Caco-2 (cell line): ENCODE measurements around the gene S100A4. TPM values are rescaled to one million over a fixed set of nuclear protein-coding genes. Genes with fewer than 3 reads are reported as not detected.
A peak's percentile ranks its signal among the peaks of the same experiment; 100 is the strongest.

Source experiments
- BruUV-seq: library from RNA; stranded (reverse); fragments of 400-500 nt; replicated peaks from 2 replicates; lab custom pipeline; 2021; lab: Mats Ljungman, UMichigan
- CTCF ChIA-PET: fragments of 300-600 bp; sonication (Branson Sonifier 250); formaldehyde crosslinking; loops from one replicate; lab custom pipeline; 2022; ENCODE audit warnings: antibody characterized with exemption; lab: Charles Lee
- POLR2A ChIA-PET: fragments of 300-600 bp; sonication (Branson Sonifier 250); formaldehyde crosslinking; loops from one replicate; lab custom pipeline; 2022; ENCODE audit warnings: antibody characterized with exemption; lab: Charles Lee
- DNase-seq, 2 experiments: peaks; one replicate each; pipeline versions ENCODE4 v3.0.0 to v3.0.0-alpha.2; 2020 to 2022
- H3K27me3 ChIP-seq: replicated peaks from 2 replicates; pipeline ENCODE4 v1.6.0; 2011; ENCODE audit warnings: low read length; ENCODE audit not compliant: control insufficient read depth, insufficient read depth
- H3K36me3 ChIP-seq: 2 replicates; pipeline ENCODE4 v1.5.1; 2011; ENCODE audit warnings: low read length; ENCODE audit not compliant: control insufficient read depth, insufficient read depth
- H3K4me1 ChIP-seq: fragments of 250-450 bp; sonication (Bioruptor Pico); 2 replicates; pipeline ENCODE4 v1.5.1; 2020; ENCODE audit warnings: mild to moderate bottlenecking
- H3K4me3 ChIP-seq: 2 replicates; pipeline ENCODE4 v1.5.1; 2011; ENCODE audit warnings: low read depth, mild to moderate bottlenecking, control low read depth, low read length
- H3K9me3 ChIP-seq: fragments of 250-450 bp; sonication (Bioruptor Pico); 2 replicates; pipeline ENCODE4 v1.5.1; 2020; ENCODE audit warnings: mild to moderate bottlenecking, moderate library complexity
- H3K27ac Mint-ChIP-seq: one replicate; pipeline ENCODE4 v1.8.0; 2022; ENCODE audit warnings: mixed read lengths; ENCODE audit not compliant: unreplicated experiment
- H3K27me3 Mint-ChIP-seq: one replicate; pipeline ENCODE4 v1.8.0; 2022; ENCODE audit warnings: mixed read lengths; ENCODE audit not compliant: insufficient read depth, unreplicated experiment
- H3K36me3 Mint-ChIP-seq: one replicate; pipeline ENCODE4 v1.8.0; 2022; ENCODE audit warnings: mild to moderate bottlenecking, mixed read lengths; ENCODE audit not compliant: insufficient read depth, unreplicated experiment
- H3K4me1 Mint-ChIP-seq: one replicate; pipeline ENCODE4 v1.8.0; 2022; ENCODE audit warnings: low read depth, mixed read lengths; ENCODE audit not compliant: unreplicated experiment
- H3K4me3 Mint-ChIP-seq: one replicate; pipeline ENCODE4 v1.8.0; 2022; ENCODE audit warnings: mild to moderate bottlenecking, moderate library complexity, mixed read lengths; ENCODE audit not compliant: unreplicated experiment
- H3K9me3 Mint-ChIP-seq: one replicate; pipeline ENCODE4 v1.8.0; 2022; ENCODE audit warnings: mixed read lengths; ENCODE audit not compliant: unreplicated experiment
- intact Hi-C: fragments of 100-400 bp; cut with micrococcal nuclease; formaldehyde crosslinking; loops from one replicate; pipeline ENCODE4 v1.10.0; 2022; ENCODE audit not compliant: unreplicated experiment
- total RNA-seq: library from RNA; stranded (reverse); gene quantifications from 2 replicates; pipeline ENCODE4 v1.2.3, GENCODE V29; 2022
- TF ChIP-seq, protein P1 (sequence below), 2 experiments: fragments of 200-600 bp in 1 of 2; IDR thresholded peaks; 1 replicate in 1 of 2; 2 replicates in 1 of 2; pipeline versions ENCODE4 v1.5.1 to v1.8.0; 2011 to 2022; ENCODE audit warnings: antibody characterized with exemption in 1 of 2, control low read depth in 1 of 2, inconsistent platforms in 1 of 2, low read depth in 1 of 2, low read length in 1 of 2, mild to moderate bottlenecking in 1 of 2, moderate library complexity in 1 of 2; ENCODE audit not compliant: insufficient read depth in 1 of 2, severe bottlenecking in 1 of 2, unreplicated experiment in 1 of 2

S100A4 gene
- total RNA-seq, 1 experiment from 2014 or later: 53.6 TPM

DNA sequence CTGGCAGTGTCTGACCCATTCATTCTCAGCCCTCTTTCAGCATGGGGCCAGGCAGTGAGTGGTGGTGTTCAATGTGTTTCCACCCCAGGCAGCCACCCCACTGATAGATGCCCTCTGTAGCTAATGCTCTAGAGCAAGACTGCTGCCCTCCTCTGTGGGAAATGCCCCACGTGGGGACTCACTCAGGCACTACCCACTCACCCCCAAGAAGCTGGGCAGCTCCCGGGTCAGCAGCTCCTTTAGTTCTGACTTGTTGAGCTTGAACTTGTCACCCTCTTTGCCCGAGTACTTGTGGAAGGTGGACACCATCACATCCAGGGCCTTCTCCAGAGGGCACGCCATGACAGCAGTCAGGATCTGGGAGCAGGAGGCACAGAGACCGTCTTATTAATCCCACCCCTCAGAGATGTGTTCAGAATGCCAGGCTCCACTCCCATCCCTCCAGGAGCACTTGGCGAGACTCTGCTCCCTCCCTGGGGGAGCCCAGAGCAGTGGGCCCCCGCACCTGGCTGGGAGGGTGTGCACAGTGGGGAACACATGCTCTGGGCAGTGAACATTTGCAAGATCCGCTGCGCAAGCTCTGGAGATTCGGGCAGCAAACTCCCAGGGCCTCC, 1.0 kb downstream of the S100A4 start:
- ChIA-PET CTCF (interaction anchor here (0.6 to 3.3 kb wide), 8 partner anchors 9 to 83 kb away, joined by 3 to 16 read pairs (median 4); partner anchors contain the start of genes S100A13 and S100A6), POLR2A (interaction anchor here (0.6 to 1.7 kb wide), 9 partner anchors 9 to 183 kb away, joined by 3 to 15 read pairs (median 5); partner anchors contain the start of genes CHTOP, S100A13, S100A14 and S100A6)
- H3K27me3 ChIP-seq: no peaks in the 10 kb centered on the region
- DNase-seq: no peak
- no peak overlapping the region for H3K4me3 ChIP-seq
- H3K4me1 ChIP-seq: peaks cover 50% of the 10 kb centered on the region
- TF ChIP-seq, protein P1, sequence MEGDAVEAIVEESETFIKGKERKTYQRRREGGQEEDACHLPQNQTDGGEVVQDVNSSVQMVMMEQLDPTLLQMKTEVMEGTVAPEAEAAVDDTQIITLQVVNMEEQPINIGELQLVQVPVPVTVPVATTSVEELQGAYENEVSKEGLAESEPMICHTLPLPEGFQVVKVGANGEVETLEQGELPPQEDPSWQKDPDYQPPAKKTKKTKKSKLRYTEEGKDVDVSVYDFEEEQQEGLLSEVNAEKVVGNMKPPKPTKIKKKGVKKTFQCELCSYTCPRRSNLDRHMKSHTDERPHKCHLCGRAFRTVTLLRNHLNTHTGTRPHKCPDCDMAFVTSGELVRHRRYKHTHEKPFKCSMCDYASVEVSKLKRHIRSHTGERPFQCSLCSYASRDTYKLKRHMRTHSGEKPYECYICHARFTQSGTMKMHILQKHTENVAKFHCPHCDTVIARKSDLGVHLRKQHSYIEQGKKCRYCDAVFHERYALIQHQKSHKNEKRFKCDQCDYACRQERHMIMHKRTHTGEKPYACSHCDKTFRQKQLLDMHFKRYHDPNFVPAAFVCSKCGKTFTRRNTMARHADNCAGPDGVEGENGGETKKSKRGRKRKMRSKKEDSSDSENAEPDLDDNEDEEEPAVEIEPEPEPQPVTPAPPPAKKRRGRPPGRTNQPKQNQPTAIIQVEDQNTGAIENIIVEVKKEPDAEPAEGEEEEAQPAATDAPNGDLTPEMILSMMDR (IDR thresholded peaks at IDR 0.05; ENCODE audit: insufficient read depth in 1 of 2, low read depth in 1 of 2, low read length in 1 of 2, severe bottlenecking in 1 of 2, unreplicated experiment in 1 of 2): no peak
- peaks cover 50% of the 10 kb centered on the region for H3K4me1 Mint-ChIP-seq
- TSS peak; percentile 70 for BruUV-seq
- no peaks in the 10 kb centered on the region for H3K27me3 Mint-ChIP-seq
- H3K4me3 Mint-ChIP-seq: peak overlapping the region; percentile 71
- intact Hi-C loops: loop anchor here (1.0 kb wide), 2 partner anchors 11 to 22 kb away; no protein-coding TSS in a partner anchor
- H3K9me3 Mint-ChIP-seq: no peaks in the 10 kb centered on the region
- no peaks in the 10 kb centered on the region for H3K9me3 ChIP-seq
- H3K27ac Mint-ChIP-seq: peak overlapping the region; percentile 95
- H3K36me3 Mint-ChIP-seq: peaks cover 11% of the 10 kb centered on the region
- H3K36me3 ChIP-seq: no peaks in the 10 kb centered on the region

DNA sequence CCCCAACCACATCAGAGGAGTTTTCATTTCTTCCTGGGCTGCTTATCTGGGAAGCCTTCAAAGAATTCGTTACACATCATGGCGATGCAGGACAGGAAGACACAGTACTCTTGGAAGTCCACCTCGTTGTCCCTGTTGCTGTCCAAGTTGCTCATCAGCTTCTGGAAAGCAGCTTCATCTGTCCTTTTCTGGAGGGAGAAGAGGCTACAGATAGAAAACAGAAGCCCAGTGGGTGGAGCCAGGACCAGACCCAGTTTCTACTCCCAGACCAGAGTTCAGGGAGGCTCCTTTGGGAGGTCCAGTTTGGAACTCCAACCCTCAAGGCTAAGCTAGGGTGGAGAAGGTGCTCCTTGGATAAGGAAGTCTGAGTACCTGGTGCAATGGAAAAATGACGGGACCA, 1.9 kb downstream of the S100A4 start:
- Mint-ChIP-seq H3K27ac (peak overlapping the region; percentile 95), H3K36me3 (peaks cover 11% of the 10 kb centered on the region), H3K4me1 (peaks cover 42% of the 10 kb centered on the region), H3K4me3 (no peak overlapping the region), H3K27me3 (no peaks in the 10 kb centered on the region), H3K9me3 (no peaks in the 10 kb centered on the region)
- no peaks in the 10 kb centered on the region for H3K9me3 ChIP-seq
- no TSS peak for BruUV-seq
- H3K4me1 ChIP-seq: peaks cover 42% of the 10 kb centered on the region
- TF ChIP-seq, protein P1 (IDR thresholded peaks at IDR 0.05; ENCODE audit: insufficient read depth in 1 of 2, low read depth in 1 of 2, low read length in 1 of 2, severe bottlenecking in 1 of 2, unreplicated experiment in 1 of 2): no peak
- no peaks in the 10 kb centered on the region for H3K27me3 ChIP-seq
- no peaks in the 10 kb centered on the region for H3K36me3 ChIP-seq
- CTCF ChIA-PET: interaction anchor here (3.3 kb wide), 1 partner anchor 11 kb away, joined by 16 read pairs; no protein-coding TSS in a partner anchor
- H3K4me3 ChIP-seq: no peak overlapping the region
- DNase-seq: no peak
- intact Hi-C loops: no loop called here
- POLR2A ChIA-PET: interaction anchor here (1.2 kb wide), 1 partner anchor 72 kb away, joined by 5 read pairs; the partner anchor contains the start of gene S100A14

DNA sequence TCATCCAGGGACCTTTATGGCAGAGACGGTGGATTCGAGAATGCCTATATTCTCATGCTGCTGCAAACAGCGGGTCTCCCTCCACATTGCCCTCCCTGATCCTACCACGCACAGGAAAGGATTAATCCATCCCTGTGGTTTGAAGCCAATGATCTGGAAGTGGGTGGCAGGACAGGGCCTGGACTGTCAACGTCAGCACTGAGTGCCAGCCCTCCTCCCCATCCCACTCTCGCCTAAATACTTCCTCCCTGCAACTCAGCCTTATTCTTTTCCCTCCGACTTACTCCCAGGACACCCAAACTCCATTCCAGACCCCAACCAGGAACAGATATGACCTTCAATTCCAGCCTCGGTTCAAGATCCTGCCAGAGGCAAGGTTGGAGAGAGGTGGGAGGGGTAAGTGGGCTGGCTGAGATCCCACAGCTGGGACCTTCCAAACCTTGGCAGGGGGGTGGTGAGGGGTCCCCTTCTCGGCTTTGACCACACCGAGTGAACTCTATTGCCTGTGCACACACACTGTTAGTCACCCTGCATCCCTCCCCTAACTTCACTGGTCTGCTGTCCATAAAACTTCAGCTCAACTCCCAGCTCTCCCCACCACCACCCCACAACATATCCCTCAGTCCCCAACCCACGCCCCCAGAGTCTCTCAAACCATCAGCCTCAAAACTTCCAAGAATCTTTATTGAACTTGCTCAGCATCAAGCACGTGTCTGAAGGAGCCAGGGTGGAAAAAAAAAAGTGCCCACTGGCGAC, 2.5 kb downstream of the S100A4 start:
- Histone ChIP-seq H3K4me1 (peaks cover 36% of the 10 kb centered on the region), H3K9me3 (no peaks in the 10 kb centered on the region), H3K27me3 (no peaks in the 10 kb centered on the region), H3K4me3 (no peak overlapping the region), H3K36me3 (no peaks in the 10 kb centered on the region)
- ChIA-PET CTCF (no interaction called here), POLR2A (no interaction called here)
- no peak for DNase-seq
- H3K9me3 Mint-ChIP-seq: no peaks in the 10 kb centered on the region
- H3K4me1 Mint-ChIP-seq: peaks cover 36% of the 10 kb centered on the region
- H3K27me3 Mint-ChIP-seq: no peaks in the 10 kb centered on the region
- no TSS peak for BruUV-seq
- TF ChIP-seq, protein P1 (IDR thresholded peaks at IDR 0.05; ENCODE audit: insufficient read depth in 1 of 2, low read depth in 1 of 2, low read length in 1 of 2, severe bottlenecking in 1 of 2, unreplicated experiment in 1 of 2): no peak
- intact Hi-C loops: no loop called here
- H3K4me3 Mint-ChIP-seq: no peak overlapping the region
- H3K36me3 Mint-ChIP-seq: peaks cover 11% of the 10 kb centered on the region
- peak overlapping the region; percentile 95 for H3K27ac Mint-ChIP-seq
